ENCODE data around the gene NUDC. TPM values are rescaled to one million over a fixed set of nuclear protein-coding genes. Genes with fewer than 3 reads are reported as not detected.

Gene NUDC
- total RNA-seq, 1 donor from 2014 or later = 68.9 TPM

DNA sequence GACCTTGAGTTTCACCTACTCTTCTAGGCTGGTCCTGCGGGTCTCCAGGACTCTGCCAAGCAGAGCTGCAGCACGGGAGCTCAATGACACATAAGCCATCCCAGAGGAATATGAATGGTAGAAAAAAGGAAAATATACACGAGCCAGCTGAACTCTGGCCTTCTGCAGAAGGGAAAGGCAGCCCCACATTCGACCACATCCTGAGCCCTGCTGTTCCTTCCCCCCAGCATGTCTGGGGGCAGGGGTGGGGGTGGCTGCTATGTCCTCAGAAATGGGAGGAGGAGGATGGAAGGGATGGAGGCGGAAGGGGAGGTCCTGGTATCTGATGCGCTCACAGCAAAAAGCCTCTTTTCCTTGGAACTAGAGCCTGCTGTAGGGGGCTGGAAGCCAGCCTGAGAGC lies 50.8 kb downstream of the NUDC start:
- intact Hi-C loops (cut with micrococcal nuclease) = no loop called here
- Histone ChIP-seq H3K4me1 (no peaks in the 10 kb centered on the region), H3K4me3 (no peak overlapping the region), H3K36me3 (no peaks in the 10 kb centered on the region), H3K9me3 (replicated peaks) (no peaks in the 10 kb centered on the region), H3K27ac (replicated peaks) (no peak overlapping the region), H3K27me3 (ENCODE audit: low read depth) (peaks cover 35% of the 10 kb centered on the region)
- no peak for TF ChIP-seq CTCF (IDR thresholded peaks at IDR 0.05; ENCODE audit: borderline replicate concordance)
- no peak for DNase-seq

- peaks cover 31% of the 10 kb centered on the region for H3K27me3 ChIP-seq (ENCODE audit: low read depth)
- DNase-seq = no peak
- H3K36me3 ChIP-seq = no peaks in the 10 kb centered on the region
- no peaks in the 10 kb centered on the region for H3K9me3 ChIP-seq (replicated peaks)
- TF ChIP-seq CTCF (IDR thresholded peaks at IDR 0.05; ENCODE audit: borderline replicate concordance) = no peak
- intact Hi-C loops (cut with micrococcal nuclease) = no loop called here
- no peaks in the 10 kb centered on the region for H3K4me1 ChIP-seq
- H3K27ac ChIP-seq (replicated peaks) = no peak overlapping the region
- no peak overlapping the region for H3K4me3 ChIP-seq
These were observed 51.3 kb downstream of the NUDC start for GRCh38 chr1:26972821-26973220.

- Histone ChIP-seq H3K36me3 (no peaks in the 10 kb centered on the region), H3K27ac (replicated peaks) (no peak overlapping the region), H3K27me3 (ENCODE audit: low read depth) (peaks cover under 1% of the 10 kb centered on the region), H3K4me1 (no peaks in the 10 kb centered on the region), H3K4me3 (no peak overlapping the region), H3K9me3 (replicated peaks) (no peaks in the 10 kb centered on the region)
- TF ChIP-seq CTCF (IDR thresholded peaks at IDR 0.05; ENCODE audit: borderline replicate concordance) = no peak
- intact Hi-C loops (cut with micrococcal nuclease) = no loop called here
- DNase-seq = no peak
These were observed 55.3 kb downstream of the NUDC start for GRCh38 chr1:26976621-26977510.

DNA sequence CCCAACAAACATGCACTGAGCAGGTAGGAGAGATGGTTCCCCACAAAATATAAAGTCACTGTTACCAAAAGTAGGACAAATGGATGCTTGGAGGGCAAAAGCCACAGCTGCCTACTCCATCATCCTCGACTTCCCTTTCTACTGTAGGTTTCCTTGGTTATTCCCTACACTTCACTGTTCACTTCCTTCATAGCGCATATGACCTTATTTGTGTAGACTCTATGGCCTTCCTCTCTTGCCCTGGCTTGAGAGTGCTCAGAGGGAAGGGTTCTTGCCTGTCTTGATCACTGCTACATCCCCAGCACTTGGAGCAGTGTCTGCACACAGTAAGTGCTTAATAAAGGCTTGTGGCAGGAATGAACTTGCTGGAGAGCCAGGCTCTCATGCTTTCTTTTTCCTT lies 57.4 kb downstream of the NUDC start:
- H3K4me3 ChIP-seq = no peak overlapping the region
- no peak overlapping the region for H3K27ac ChIP-seq (replicated peaks)
- no peaks in the 10 kb centered on the region for H3K36me3 ChIP-seq
- H3K27me3 ChIP-seq (ENCODE audit: low read depth) = peaks cover 12% of the 10 kb centered on the region
- DNase-seq = no peak
- no peaks in the 10 kb centered on the region for H3K9me3 ChIP-seq (replicated peaks)
- no peak for TF ChIP-seq CTCF (IDR thresholded peaks at IDR 0.05; ENCODE audit: borderline replicate concordance)
- intact Hi-C loops (cut with micrococcal nuclease) = no loop called here
- no peaks in the 10 kb centered on the region for H3K4me1 ChIP-seq

DNA sequence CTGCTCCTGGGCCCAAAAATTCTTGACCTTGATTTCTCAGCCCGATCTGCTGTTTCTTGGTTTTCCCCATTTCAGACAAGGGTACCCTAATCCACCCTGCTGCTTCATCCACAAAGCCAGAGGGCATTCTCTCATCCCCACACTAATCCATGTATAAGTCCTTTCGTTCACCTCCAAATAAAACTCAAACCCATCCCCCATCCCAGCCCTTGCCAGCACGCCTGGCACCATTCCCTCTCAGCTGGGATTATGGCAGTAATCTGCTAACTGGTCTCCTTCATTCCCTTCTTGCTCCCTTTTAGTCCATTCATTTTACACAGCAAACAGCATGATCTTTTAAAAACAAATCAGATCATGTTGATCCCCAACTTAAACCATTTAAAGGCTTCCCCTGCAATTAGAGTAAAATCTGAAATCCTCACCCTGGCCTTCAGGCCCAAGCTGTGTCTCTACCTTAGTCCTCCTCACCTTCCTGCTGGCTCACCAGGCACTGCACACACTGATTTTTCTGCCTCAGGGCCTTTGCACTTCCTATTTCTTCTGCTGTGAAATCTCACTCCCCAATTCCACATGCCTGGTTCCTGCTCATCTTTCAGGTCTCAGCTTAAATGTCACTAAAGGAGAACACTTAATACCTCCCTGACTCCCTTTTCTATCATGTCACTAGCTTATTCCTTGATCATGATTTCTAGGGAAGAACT lies 59.8 kb downstream of the NUDC start:
- Histone ChIP-seq H3K36me3 (no peaks in the 10 kb centered on the region), H3K27ac (replicated peaks) (no peak overlapping the region), H3K27me3 (ENCODE audit: low read depth) (peaks cover 23% of the 10 kb centered on the region), H3K4me1 (no peaks in the 10 kb centered on the region), H3K4me3 (no peak overlapping the region), H3K9me3 (replicated peaks) (no peaks in the 10 kb centered on the region)
- DNase-seq = no peak
- intact Hi-C loops (cut with micrococcal nuclease) = no loop called here
- TF ChIP-seq CTCF (IDR thresholded peaks at IDR 0.05; ENCODE audit: borderline replicate concordance) = no peak
